Measurements from ENCODE around the gene GAB3.

GRCh38 chrX:154739952-154740465, 10.9 kb downstream of the GAB3 start:
- TF ChIP-seq CTCF (IDR thresholded peaks at IDR 0.05) (no peak), POLR2A (IDR thresholded peaks at IDR 0.05) (no peak)
